Right cardiac atrium (tissue), 5 donors: Measurements from ENCODE around the gene CENPA. TPM values are rescaled to one million over a fixed set of nuclear protein-coding genes. Genes with fewer than 3 reads are reported as not detected.
"Not testable (repeated sequence)": the region's sequence is repeated elsewhere in the genome, so short reads cannot be mapped to it uniquely, and the experiment has no call there.

Experiments used
- ATAC-seq, 2 donors: fragments of 200-7000 bp; cut with Tn5 transposase; one replicate each; pipeline versions ENCODE4 v1.8.0 to v1.9.1; 2020; ENCODE audit warnings: moderate library complexity in 2 of 2, mild to moderate bottlenecking in 1 of 2
- DNase-seq, 3 donors: peaks; one replicate each; pipeline ENCODE4 v3.0.0-alpha.2; 2020
- H3K27ac ChIP-seq: one replicate; pipeline ENCODE4 v1.5.1; 2013; ENCODE audit warnings: mild to moderate bottlenecking, low read length, control low read depth, moderate library complexity
- H3K27me3 ChIP-seq: one replicate; pipeline ENCODE4 v1.6.1; 2013; ENCODE audit not compliant: control insufficient read depth, insufficient read depth
- H3K4me1 ChIP-seq: one replicate; pipeline ENCODE4 v1.6.1; 2013; ENCODE audit warnings: low read length; ENCODE audit not compliant: control insufficient read depth, insufficient read depth
- H3K4me3 ChIP-seq: one replicate; pipeline ENCODE4 v1.5.1; 2013; ENCODE audit warnings: low read length, control low read depth
- H3K9me3 ChIP-seq: one replicate; pipeline ENCODE4 v1.6.1; 2013; ENCODE audit warnings: low read length; ENCODE audit not compliant: control insufficient read depth
- WGBS: extraction: QIAGEN DNeasy Blood & Tissue Kit; methylation state at CpG from one replicate; pipeline ENCODE4 v1.1.7; 2013; 5-methylcytosine and 5-hydroxymethylcytosine counted together
- intact Hi-C, 4 donors: fragments of 100-400 bp; cut with DNase I; formaldehyde crosslinking; loops; one replicate each; pipeline versions ENCODE4 v1.11.0 to v1.14.0; 2022 to 2023
- polyA plus RNA-seq: library from polyadenylated mRNA; stranded (reverse); fragments of 200-250 nt; gene quantifications from one replicate; pipeline ENCODE4 v1.2.3, GENCODE V29; 2013
- total RNA-seq, 4 donors: library from RNA; stranded (reverse); fragmentation: NEBNext Ultra II Directional; extraction: Animal tissue kit (Norgen Biotek cat#: 25700); gene quantifications; one replicate each; pipeline ENCODE4 v1.2.1, GENCODE V29; 2021
- donor health status: healthy with polysubstance abuse.
- donor health status: DM: no; HTN: yes; CAD: no.
- donor health status: DM: no; HTN: no; CAD: no.
- donor health status: DM: no; HTN: yes; CAD: no; lungs with severe emphysema.
- donor health status: DM: yes; HTN: yes; CAD: no.

CENPA gene
- total and polyA plus RNA-seq, 5 donors = 0.18 to 0.91 (median 0.71) TPM; not detected in 2

DNA sequence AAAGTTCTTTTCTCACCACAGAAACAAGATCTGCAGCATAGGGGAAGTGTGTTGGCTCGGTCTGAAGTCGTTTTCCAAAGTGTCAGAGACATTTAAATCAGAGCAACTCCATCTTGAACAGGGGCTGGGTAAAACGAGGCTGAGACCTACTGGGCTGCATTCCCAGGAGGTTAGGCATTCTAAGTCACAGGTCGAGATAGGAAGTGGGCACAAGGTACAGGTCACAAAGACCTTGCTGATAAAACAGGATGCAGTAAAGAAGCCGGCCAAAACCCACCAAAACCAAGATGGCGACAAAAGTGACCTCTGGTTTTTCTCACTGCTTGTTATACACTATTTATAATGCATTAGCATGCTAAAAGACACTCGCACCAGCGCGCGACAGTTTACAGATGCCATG, 24.9 kb upstream of the CENPA start:
- H3K9me3 ChIP-seq, ATAC-seq, H3K27me3 ChIP-seq, DNase-seq, intact Hi-C loops, H3K27ac ChIP-seq, H3K4me3 ChIP-seq: not testable (repeated sequence)
- peaks cover 13% of the 10 kb centered on the region for H3K4me1 ChIP-seq
- 67% methylated on average over 10 of the region's 10 CpGs for WGBS

DNA sequence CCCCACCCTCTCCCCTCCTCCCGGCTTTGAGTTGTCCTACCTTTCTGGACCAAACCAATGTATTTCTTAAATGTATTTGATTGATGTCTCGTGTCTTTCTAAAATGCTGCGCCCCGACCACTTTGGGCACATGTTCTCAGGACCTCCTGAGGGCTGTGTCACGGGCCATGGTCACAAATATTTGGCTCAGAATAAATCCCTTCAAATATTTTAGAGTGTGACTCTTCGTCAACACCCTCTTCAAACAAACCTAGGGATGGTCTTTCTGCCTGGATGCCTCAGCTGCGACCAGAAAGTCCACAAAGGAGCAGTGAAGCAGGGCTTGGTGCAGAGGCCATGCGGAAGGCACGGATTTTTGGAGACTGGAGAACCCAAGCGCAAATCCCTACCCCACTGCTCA, 22.8 kb upstream of the CENPA start:
- H3K4me3 ChIP-seq = no peak overlapping the region

DNA sequence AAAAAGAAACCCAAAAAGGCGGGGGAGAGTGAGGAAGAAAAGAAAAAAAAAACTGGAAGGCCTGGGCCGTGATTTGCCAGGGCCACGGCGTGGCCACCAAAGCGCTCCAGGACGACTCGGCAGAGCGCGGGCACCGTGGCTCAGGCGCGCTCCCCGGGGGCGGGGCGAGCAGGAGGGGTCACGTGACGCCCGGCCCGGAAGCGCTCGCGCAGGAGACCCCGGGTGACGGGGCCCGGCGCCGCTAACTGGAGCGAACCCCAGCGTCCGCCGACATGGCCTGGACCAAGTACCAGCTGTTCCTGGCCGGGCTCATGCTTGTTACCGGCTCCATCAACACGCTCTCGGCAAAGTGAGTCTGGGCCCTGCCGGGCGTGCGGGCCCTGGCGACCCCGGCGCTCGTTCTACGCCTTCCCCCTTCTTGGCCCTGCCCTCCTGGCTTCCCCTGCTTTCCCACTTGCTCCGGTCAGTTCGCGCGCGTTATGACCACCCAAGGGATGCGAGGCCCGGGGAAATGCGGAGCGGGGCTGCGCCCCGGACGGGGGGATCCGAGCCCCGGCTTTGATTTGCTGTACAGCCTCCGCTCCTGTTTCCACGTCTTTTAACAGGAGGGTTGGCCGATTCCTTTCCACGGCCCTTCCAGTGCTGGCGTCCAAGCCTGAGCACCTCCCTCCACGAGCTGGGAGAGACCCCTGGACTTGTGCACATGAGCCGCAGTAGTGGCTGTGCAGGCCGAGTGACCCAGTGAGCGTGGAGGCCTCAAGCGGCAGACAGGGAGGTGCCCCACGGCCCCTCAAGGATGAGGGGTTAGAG, 21.6 kb upstream of the CENPA start, which contains the start of gene SLC35F6:
TSS of gene SLC35F6 (plus strand) at position 207 of the 810 bp plus-strand sequence. CDS start at position 273, 66 bp downstream.
- ATAC-seq (peak; percentile 95 to 96), DNase-seq (peak; percentile 86 to 96 (median 95))
- WGBS = 1% methylated on average over 68 of the region's 68 CpGs
- Histone ChIP-seq H3K4me1 (peaks cover 16% of the 10 kb centered on the region), H3K27ac (peak within 1 kb of the TSS; percentile 82), H3K27me3 (no peaks in the 10 kb centered on the region), H3K4me3 (peak within 1 kb of the TSS; percentile 72), H3K9me3 (no peaks in the 10 kb centered on the region)
- intact Hi-C loops = no loop called here

More for the DNA sequence above, 22.8 kb upstream of the CENPA start:
- Histone ChIP-seq H3K27ac (no peak overlapping the region), H3K4me1 (peaks cover 15% of the 10 kb centered on the region), H3K27me3 (no peaks in the 10 kb centered on the region), H3K9me3 (no peaks in the 10 kb centered on the region)
- WGBS = 94% methylated on average over 10 of the region's 10 CpGs
- ATAC-seq (no peak), DNase-seq (no peak)
- intact Hi-C loops = no loop called here

DNA sequence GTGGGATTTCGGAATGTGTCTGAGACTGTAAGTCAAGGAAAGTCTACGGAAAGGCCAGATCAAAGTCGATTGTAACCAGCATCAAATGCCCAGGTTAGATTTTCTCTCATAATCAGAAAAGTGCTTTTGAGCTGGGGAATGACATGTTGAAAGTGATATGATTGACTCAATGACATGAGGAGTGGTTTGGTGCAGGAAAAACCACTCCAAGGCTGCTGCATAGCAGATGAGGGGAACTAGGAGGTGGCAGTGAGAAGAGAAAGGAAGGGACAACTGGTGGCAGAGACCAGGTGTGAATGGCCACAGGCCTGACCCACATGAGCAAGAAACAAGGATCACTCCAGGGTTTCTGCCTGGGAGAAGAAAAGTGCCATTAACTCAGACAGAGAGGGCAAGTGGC, 20.9 kb upstream of the CENPA start:
- Histone ChIP-seq H3K4me3 (peak overlapping the region; percentile 72), H3K4me1 (peaks cover 19% of the 10 kb centered on the region), H3K9me3 (no peaks in the 10 kb centered on the region), H3K27ac (peak overlapping the region; percentile 82), H3K27me3 (no peaks in the 10 kb centered on the region)
- DNase-seq (no peak), ATAC-seq (no peak)
- intact Hi-C loops = no loop called here
- WGBS = 28% methylated on average over 3 of the region's 3 CpGs

DNA sequence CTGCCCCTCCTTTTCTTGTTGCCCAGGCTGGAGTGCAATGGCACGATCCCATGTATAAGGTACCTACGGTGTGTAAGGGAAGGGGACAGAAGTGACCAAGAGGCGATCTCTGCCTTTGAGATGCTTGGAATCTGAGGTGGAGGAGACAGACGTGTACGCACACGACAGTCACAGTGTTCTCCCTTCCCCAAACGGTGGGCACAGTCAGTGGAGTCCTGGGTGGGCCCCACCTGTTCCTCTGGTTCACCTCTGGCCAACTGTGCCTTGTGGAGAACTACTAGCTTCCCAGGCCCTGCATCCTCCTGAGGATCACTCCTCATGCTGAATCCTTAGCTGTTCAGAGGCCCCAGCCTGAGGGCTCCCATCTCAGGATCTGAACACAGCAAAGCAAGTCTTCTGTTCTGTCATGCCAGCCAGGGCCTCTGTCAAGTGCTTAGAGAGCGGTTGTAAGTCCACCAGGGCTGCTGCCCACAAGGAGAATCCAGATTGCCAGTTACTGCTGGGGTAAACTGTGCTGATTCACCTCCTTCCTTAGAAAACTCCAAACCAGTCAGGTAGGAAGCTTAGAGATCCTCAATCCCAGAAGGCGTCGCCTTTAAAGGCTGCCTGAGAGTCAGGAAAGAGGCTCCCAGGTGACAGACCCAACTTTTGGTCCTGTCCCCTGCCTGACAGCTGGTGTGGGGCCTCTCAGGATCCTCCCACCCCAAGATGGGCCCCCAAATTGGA, 20.2 kb upstream of the CENPA start:
- Histone ChIP-seq H3K27ac (no peak overlapping the region), H3K27me3 (no peaks in the 10 kb centered on the region), H3K4me1 (peaks cover 20% of the 10 kb centered on the region), H3K9me3 (no peaks in the 10 kb centered on the region), H3K4me3 (no peak overlapping the region)
- ATAC-seq (no peak), DNase-seq (no peak)
- intact Hi-C loops = no loop called here
- 89% methylated on average over 10 of the region's 10 CpGs for WGBS

DNA sequence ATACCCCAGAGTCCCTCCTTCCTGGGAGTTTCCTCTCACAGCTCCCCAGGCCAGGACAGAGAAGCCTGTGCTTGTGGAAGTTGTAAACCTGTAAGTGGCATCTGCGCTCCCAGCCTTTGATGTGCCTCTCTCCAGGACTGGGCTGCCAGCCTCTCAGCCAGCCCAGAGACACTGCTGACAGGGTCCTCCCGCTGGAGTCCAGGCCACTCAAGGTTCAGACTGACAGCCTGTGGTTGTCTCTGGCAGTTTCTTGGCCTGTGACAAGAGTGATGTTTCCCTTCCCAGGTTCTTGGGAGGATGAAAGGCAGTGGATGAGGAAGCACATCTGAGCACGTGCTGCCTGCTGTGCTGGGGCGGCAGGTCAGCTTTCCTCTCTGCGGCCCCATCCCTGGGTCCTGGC, 18.7 kb upstream of the CENPA start:
- H3K4me3 ChIP-seq = no peak overlapping the region
- H3K27me3 ChIP-seq = no peaks in the 10 kb centered on the region
- no peak for ATAC-seq
- WGBS = 71% methylated on average over 5 of the region's 5 CpGs
- no peak for DNase-seq
- peaks cover 33% of the 10 kb centered on the region for H3K4me1 ChIP-seq
- H3K27ac ChIP-seq = no peak overlapping the region
- no peaks in the 10 kb centered on the region for H3K9me3 ChIP-seq
- intact Hi-C loops = no loop called here

DNA sequence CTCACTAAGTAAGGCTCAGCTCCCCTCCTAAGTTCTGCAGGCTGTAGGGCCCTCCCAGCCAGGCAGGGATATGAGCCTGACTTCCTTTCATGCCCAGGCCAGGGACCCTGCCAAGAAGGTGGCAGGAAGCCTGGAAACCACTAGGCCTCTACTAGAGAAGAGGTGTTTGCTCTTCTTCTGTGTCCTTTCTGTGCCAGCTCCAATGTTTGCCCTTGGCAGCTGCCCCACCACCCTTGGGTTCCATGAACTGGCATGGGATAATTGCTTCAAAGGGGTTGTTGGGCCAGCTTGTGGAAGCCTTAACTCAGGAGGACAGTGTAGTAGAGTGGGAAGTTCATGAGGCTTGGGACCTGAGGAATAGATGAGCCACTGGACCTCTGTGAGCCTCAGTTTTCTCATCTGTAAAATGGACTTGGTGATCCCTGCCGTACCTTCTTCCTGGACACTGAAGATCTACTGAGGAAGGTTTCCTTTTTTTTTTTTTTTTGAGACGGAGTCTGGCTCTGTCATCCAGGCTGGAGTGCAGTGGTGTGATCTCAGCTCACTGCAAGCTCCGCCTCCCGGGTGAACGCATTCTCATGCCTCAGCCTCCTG, 17.9 kb upstream of the CENPA start:
- H3K27me3 ChIP-seq = no peaks in the 10 kb centered on the region
- no peak overlapping the region for H3K4me3 ChIP-seq
- no peak for DNase-seq
- H3K27ac ChIP-seq = peak overlapping the region; percentile 22
- no peak for ATAC-seq
- H3K4me1 ChIP-seq = peaks cover 40% of the 10 kb centered on the region
- H3K9me3 ChIP-seq = no peaks in the 10 kb centered on the region
- intact Hi-C loops = no loop called here
- 98% methylated on average over 5 of the region's 5 CpGs for WGBS

DNA sequence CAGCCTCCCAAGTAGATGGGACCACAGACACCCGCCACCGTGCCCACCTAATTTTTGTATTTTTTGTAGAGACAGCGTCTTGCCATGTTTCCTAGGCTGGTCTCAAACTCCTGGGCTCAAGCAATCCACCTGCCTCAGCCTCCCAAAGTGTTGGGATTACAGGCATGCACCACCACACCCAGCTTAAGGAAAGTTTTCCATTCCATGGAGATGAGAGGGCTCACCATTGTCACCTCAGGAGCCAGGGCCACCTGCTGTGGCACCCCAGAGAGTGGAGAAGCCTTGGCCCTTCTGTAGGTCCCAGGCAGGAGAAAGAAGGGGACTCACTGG, 17.1 kb upstream of the CENPA start:
- DNase-seq (no peak), ATAC-seq (no peak)
- Histone ChIP-seq H3K27ac (peak overlapping the region; percentile 30), H3K9me3 (no peaks in the 10 kb centered on the region), H3K4me3 (no peak overlapping the region), H3K27me3 (no peaks in the 10 kb centered on the region), H3K4me1 (peaks cover 41% of the 10 kb centered on the region)
- 97% methylated on average over 3 of the region's 3 CpGs for WGBS
- intact Hi-C loops = no loop called here

DNA sequence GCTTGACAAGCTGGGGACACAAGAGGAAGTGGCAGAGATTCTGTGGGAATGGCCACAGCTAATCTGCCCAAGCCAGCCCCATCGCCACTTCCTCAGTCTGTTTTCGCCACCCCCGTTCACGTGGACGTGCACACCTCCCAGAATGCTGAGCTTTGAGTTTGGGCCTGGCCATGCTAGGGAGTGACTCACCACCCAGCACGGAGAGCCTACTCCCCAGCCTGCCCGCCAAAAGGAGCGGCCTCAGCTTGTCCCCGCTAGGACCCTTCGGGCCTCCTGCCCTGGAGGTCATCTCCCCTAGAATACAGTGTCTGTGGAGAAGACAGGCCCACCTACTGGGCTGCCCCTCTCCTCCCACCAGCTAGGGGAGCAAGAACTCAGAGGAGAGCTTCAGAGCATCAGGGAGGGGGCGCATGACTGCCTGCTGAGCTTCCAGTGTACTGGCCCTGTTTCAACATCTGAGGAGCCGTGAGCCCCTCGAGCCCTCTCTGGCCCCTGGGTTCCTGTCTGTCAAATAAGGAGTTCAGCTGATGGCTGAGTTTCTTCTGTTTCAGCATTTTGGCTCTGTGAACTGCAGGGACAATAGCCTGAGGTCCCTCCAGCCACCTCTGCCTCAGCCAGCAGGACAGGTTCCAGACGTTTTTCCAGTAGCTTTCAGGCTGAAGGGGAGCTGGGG, 16.6 kb upstream of the CENPA start:
- peak; percentile 32 to 63 for ATAC-seq
- Histone ChIP-seq H3K27me3 (no peaks in the 10 kb centered on the region), H3K4me1 (peaks cover 41% of the 10 kb centered on the region), H3K27ac (peak overlapping the region; percentile 85), H3K4me3 (no peak overlapping the region), H3K9me3 (no peaks in the 10 kb centered on the region)
- intact Hi-C loops = no loop called here
- DNase-seq = peak; percentile 87 to 93 (median 89)
- 41% methylated on average over 14 of the region's 14 CpGs for WGBS

DNA sequence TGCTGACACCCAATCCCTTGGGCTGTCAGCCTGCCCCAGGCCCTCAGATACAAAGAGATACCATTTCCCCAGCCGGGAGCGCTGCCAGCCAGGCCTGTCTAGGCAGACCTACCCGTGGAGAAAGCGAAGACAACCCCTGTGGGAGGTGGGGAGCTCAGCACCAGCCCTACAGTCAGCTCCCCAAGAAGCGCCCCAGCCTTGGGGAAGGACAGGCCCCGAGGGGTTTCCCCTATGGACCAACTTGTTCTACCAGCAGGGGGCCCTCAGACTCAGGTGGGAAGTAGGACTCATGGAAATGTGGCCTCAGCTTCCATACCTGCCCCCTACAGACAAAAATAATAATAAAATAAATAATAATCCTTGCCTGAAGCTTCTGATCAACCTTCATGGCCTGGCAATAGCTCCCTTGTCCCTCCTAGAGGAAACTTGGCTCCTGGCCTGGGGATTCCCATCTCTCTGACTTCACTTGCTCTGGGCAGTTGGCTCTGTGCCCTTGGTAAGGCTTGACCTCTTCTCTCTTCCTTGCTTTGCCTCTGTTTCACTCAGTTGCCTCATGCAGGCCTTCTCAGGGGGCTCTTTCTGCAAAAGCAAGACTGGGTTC, 14.8 kb upstream of the CENPA start:
- intact Hi-C loops = no loop called here
- H3K4me1 ChIP-seq = peaks cover 34% of the 10 kb centered on the region
- peak; percentile 40 to 42 for ATAC-seq
- DNase-seq = peak; percentile 87 to 92 (median 88)
- H3K27ac ChIP-seq = peak overlapping the region; percentile 95
- H3K27me3 ChIP-seq = no peaks in the 10 kb centered on the region
- WGBS = 63% methylated on average over 6 of the region's 6 CpGs
- H3K9me3 ChIP-seq = no peaks in the 10 kb centered on the region
- no peak overlapping the region for H3K4me3 ChIP-seq
